DOHH2 (cell line): ENCODE results near the gene XRCC5.

Experiments used
- H3F3A ChIP-seq: fragments of 200-600 bp; sonication (generic), shearing (Covaris generic); 2 replicates; pipeline ENCODE4 v1.6.0; 2016; ENCODE audit warnings: antibody characterized with exemption, mild to moderate bottlenecking; ENCODE audit not compliant: control insufficient read depth, insufficient read depth
- H3K27ac ChIP-seq: fragments of 200-600 bp; sonication (generic); 2 replicates; pipeline ENCODE4 v1.5.1; 2014; ENCODE audit warnings: low read depth, mild to moderate bottlenecking, low read length, moderate library complexity
- H3K27me3 ChIP-seq: fragments of 200-600 bp; sonication (generic); 2 replicates; pipeline ENCODE4 v1.6.1; 2014; ENCODE audit warnings: mild to moderate bottlenecking, low read length, mixed read lengths; ENCODE audit not compliant: control insufficient read depth
- H3K36me3 ChIP-seq: fragments of 200-600 bp; sonication (generic); 2 replicates; pipeline ENCODE4 v1.6.1; 2014; ENCODE audit warnings: mild to moderate bottlenecking, low read length, moderate library complexity, mixed read lengths; ENCODE audit not compliant: control insufficient read depth
- H3K4me1 ChIP-seq: fragments of 200-600 bp; sonication (generic); 2 replicates; pipeline ENCODE4 v1.6.1; 2014; ENCODE audit warnings: mild to moderate bottlenecking, low read length, mixed read lengths; ENCODE audit not compliant: control insufficient read depth
- H3K4me2 ChIP-seq: fragments of 200-600 bp; sonication (generic); 2 replicates; pipeline ENCODE4 v1.6.0; 2014; ENCODE audit warnings: mild to moderate bottlenecking, low read length, moderate library complexity
- H3K4me3 ChIP-seq: fragments of 200-600 bp; sonication (generic); 2 replicates; pipeline ENCODE4 v1.5.1; 2014; ENCODE audit warnings: mild to moderate bottlenecking, low read length, mixed read lengths
- H3K79me2 ChIP-seq: fragments of 200-600 bp; sonication (generic); 2 replicates; pipeline ENCODE4 v1.6.1; 2014; ENCODE audit warnings: mild to moderate bottlenecking, low read length, mixed read lengths; ENCODE audit not compliant: control insufficient read depth
- H3K9me2 ChIP-seq: fragments of 200-600 bp; sonication (generic); replicated peaks from 2 replicates; pipeline ENCODE4 v1.6.1; 2014; ENCODE audit warnings: mild to moderate bottlenecking, low read length, mixed read lengths; ENCODE audit not compliant: control insufficient read depth
- H3K9me3 ChIP-seq: fragments of 200-600 bp; sonication (generic); 2 replicates; pipeline ENCODE4 v1.6.1; 2014; ENCODE audit warnings: antibody characterized with exemption, low read length, mixed read lengths; ENCODE audit not compliant: control insufficient read depth, insufficient read depth
- H4K20me1 ChIP-seq: fragments of 200-600 bp; sonication (generic); 2 replicates; pipeline ENCODE4 v1.6.0; 2014; ENCODE audit warnings: low read depth, mild to moderate bottlenecking, antibody characterized with exemption, low read length, moderate library complexity; ENCODE audit not compliant: control insufficient read depth, insufficient read depth
- EZH2phosphoT487 ChIP-seq: fragments of 200-600 bp; sonication (generic); IDR thresholded peaks from 2 replicates; pipeline ENCODE4 v1.6.1; 2017; ENCODE audit warnings: borderline replicate concordance, mild to moderate bottlenecking, antibody characterized with exemption, low read length, moderate library complexity, mixed read lengths
- TF ChIP-seq, protein P1 (sequence below): fragments of 200-600 bp; sonication (generic); IDR thresholded peaks from one replicate; pipeline ENCODE4 v1.5.1; 2014; ENCODE audit warnings: antibody characterized with exemption, mild to moderate bottlenecking, low read depth, low read length; ENCODE audit not compliant: poor library complexity, severe bottlenecking

XRCC5 gene

DNA sequence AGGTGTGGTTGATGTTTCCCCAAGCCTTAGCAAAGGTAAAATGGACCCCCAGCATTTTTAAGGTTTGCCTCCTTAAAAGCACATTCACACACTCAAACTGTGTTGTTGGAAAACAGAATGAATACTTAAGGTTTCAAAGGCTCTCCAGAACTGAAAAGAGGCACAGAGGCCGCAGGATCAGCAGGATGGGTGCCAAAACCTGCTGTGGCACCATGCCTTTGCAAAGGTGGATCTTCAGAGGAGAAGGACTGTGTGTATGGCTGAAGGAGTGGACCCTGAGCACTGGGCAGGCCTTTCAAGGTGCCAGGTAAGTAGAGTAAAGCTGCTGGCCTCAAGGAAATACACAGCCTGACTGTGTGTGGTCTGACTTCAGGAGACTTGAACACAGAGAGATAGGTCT lies 127.3 kb downstream of the XRCC5 start:
- H3K79me2 ChIP-seq = no peaks in the 10 kb centered on the region
- H3K27me3 ChIP-seq = no peaks in the 10 kb centered on the region
- H3K4me3 ChIP-seq = no peak overlapping the region
- peaks cover 3% of the 10 kb centered on the region for H3K9me3 ChIP-seq
- H3K4me2 ChIP-seq = no peak overlapping the region
- H4K20me1 ChIP-seq = no peaks in the 10 kb centered on the region
- TF ChIP-seq, protein P1, sequence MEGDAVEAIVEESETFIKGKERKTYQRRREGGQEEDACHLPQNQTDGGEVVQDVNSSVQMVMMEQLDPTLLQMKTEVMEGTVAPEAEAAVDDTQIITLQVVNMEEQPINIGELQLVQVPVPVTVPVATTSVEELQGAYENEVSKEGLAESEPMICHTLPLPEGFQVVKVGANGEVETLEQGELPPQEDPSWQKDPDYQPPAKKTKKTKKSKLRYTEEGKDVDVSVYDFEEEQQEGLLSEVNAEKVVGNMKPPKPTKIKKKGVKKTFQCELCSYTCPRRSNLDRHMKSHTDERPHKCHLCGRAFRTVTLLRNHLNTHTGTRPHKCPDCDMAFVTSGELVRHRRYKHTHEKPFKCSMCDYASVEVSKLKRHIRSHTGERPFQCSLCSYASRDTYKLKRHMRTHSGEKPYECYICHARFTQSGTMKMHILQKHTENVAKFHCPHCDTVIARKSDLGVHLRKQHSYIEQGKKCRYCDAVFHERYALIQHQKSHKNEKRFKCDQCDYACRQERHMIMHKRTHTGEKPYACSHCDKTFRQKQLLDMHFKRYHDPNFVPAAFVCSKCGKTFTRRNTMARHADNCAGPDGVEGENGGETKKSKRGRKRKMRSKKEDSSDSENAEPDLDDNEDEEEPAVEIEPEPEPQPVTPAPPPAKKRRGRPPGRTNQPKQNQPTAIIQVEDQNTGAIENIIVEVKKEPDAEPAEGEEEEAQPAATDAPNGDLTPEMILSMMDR = no peak
- TF ChIP-seq EZH2phosphoT487 = no peak
- H3K27ac ChIP-seq = no peak overlapping the region
- no peaks in the 10 kb centered on the region for H3K4me1 ChIP-seq
- H3F3A ChIP-seq = no peaks in the 10 kb centered on the region
- H3K9me2 ChIP-seq = no peaks in the 10 kb centered on the region
- H3K36me3 ChIP-seq = no peaks in the 10 kb centered on the region

DNA sequence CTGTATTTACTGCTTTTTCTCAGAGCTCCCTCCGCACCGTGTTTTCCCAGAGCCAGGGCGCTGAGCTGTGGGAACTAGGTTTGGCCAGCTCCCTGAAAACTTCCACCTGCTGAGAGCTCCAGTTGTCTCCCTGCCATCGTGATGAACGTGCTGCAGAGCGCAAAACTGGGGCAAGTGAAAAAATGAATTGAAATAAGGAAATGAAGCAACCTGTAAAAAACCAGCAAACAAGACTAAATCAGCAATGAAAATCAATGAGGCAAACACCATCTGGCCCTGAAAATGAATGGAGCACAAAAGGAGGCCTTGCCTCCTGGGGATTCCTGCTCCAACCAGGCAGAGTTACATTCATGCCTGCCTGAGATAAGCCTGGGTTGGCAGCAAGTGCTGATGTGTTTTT lies 133.2 kb downstream of the XRCC5 start:
- Histone ChIP-seq H3K27me3 (no peaks in the 10 kb centered on the region; the same call in none of the 2 replicates), H3K27ac (no peak overlapping the region), H3K4me2 (no peak overlapping the region), H3K9me2 (no peaks in the 10 kb centered on the region), H3K9me3 (no peaks in the 10 kb centered on the region), H3K79me2 (no peaks in the 10 kb centered on the region), H4K20me1 (no peaks in the 10 kb centered on the region), H3K4me3 (no peak overlapping the region), H3K36me3 (no peaks in the 10 kb centered on the region), H3F3A (no peaks in the 10 kb centered on the region), H3K4me1 (no peaks in the 10 kb centered on the region)
- TF ChIP-seq, protein P1 = no peak
- no peak for TF ChIP-seq EZH2phosphoT487

DNA sequence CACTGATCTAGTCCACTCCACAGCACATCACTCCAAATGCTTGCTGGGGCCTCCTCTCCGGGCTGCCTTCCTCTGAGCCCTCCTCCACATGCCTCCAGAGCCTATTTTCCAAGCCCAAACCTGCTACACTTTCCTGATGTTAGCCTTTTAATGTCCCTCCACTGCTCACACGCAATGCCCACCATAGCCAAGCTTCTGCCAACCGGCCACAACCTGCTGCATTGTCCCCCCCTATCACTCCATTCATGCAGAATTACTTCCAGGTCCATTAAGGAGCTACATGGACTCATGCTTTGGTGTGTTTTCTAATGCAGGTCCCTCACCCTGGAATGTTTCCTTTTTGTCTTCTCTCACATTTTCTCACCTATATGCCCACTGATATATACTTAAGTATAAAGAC lies 133.9 kb downstream of the XRCC5 start:
- Histone ChIP-seq H3K27ac (no peak overlapping the region), H4K20me1 (no peaks in the 10 kb centered on the region), H3K79me2 (no peaks in the 10 kb centered on the region), H3K4me3 (no peak overlapping the region), H3F3A (no peaks in the 10 kb centered on the region), H3K27me3 (no peaks in the 10 kb centered on the region; the same call in none of the 2 replicates), H3K9me2 (no peaks in the 10 kb centered on the region), H3K4me2 (no peak overlapping the region), H3K36me3 (no peaks in the 10 kb centered on the region), H3K4me1 (no peaks in the 10 kb centered on the region), H3K9me3 (no peaks in the 10 kb centered on the region)
- TF ChIP-seq, protein P1 = no peak
- no peak for TF ChIP-seq EZH2phosphoT487
